GM11168 (cell line): Measurements from ENCODE around the gene PPARGC1A.

Source experiments
- in situ Hi-C: fragments of 300-500 bp; cut with MboI; formaldehyde crosslinking; loops from one replicate; pipeline ENCODE4 v1.12.0; 2022; ENCODE audit warnings: low sequenced_read_pairs; ENCODE audit not compliant: unreplicated experiment

Gene PPARGC1A

GRCh38 chr4:23853986-23854660 lies 35.7 kb downstream of the PPARGC1A start:
- in situ Hi-C loops = no loop called here

GRCh38 chr4:23851464-23851863 lies 38.4 kb downstream of the PPARGC1A start:
- in situ Hi-C loops = no loop called here

- in situ Hi-C loops = no loop called here
These were observed 42.7 kb downstream of the PPARGC1A start for GRCh38 chr4:23847158-23847557.

GRCh38 chr4:23844961-23845360 lies 44.9 kb downstream of the PPARGC1A start:
- in situ Hi-C loops = no loop called here

GRCh38 chr4:23839279-23839678 lies 50.6 kb downstream of the PPARGC1A start:
- in situ Hi-C loops = no loop called here

GRCh38 chr4:23838607-23839006 lies 51.2 kb downstream of the PPARGC1A start:
- in situ Hi-C loops = no loop called here

GRCh38 chr4:23838131-23838530 lies 51.7 kb downstream of the PPARGC1A start:
- in situ Hi-C loops = no loop called here

GRCh38 chr4:23837371-23837770 lies 52.5 kb downstream of the PPARGC1A start:
- in situ Hi-C loops = no loop called here

GRCh38 chr4:23835774-23836478 lies 53.9 kb downstream of the PPARGC1A start:
- in situ Hi-C loops = no loop called here

GRCh38 chr4:23828779-23829178 lies 61.1 kb downstream of the PPARGC1A start:
- in situ Hi-C loops = no loop called here

- in situ Hi-C loops = no loop called here
These were observed 61.7 kb downstream of the PPARGC1A start for GRCh38 chr4:23828020-23828715.

GRCh38 chr4:23822181-23822580 lies 67.7 kb downstream of the PPARGC1A start:
- in situ Hi-C loops = no loop called here

GRCh38 chr4:23819041-23819511 lies 70.8 kb downstream of the PPARGC1A start:
- in situ Hi-C loops = no loop called here

GRCh38 chr4:23818097-23818885 lies 71.6 kb downstream of the PPARGC1A start:
- in situ Hi-C loops = no loop called here

GRCh38 chr4:23814996-23815660 lies 74.7 kb downstream of the PPARGC1A start:
- in situ Hi-C loops = no loop called here

- in situ Hi-C loops = no loop called here
These were observed 75.3 kb downstream of the PPARGC1A start for GRCh38 chr4:23814587-23814986.

- in situ Hi-C loops = no loop called here
These were observed 78.7 kb downstream of the PPARGC1A start for GRCh38 chr4:23811161-23811560.

- in situ Hi-C loops = no loop called here
These were observed 84.4 kb downstream of the PPARGC1A start for GRCh38 chr4:23805450-23805851.

GRCh38 chr4:23789762-23790161 lies 100.1 kb downstream of the PPARGC1A start:
- in situ Hi-C loops = no loop called here

- in situ Hi-C loops = no loop called here
These were observed 101.4 kb downstream of the PPARGC1A start for GRCh38 chr4:23788460-23788859.
